Measurements from ENCODE around the gene PDK2.

GRCh38 chr17:50141026-50141744 lies 46.0 kb downstream of the PDK2 start:
- no peak for TF ChIP-seq ZFP3 (CRISPR knock-in tag; IDR thresholded peaks at IDR 0.05)
- no peak for TF ChIP-seq GLIS3 (CRISPR knock-in tag; IDR thresholded peaks at IDR 0.05)
- TF ChIP-seq ZNF70 (CRISPR knock-in tag; IDR thresholded peaks at IDR 0.05), result no peak
- no peak for TF ChIP-seq CSDC2 (CRISPR knock-in tag; IDR thresholded peaks at IDR 0.05)
- TF ChIP-seq TOX (CRISPR knock-in tag; IDR thresholded peaks at IDR 0.05; ENCODE audit: borderline replicate concordance), result no peak

Data from SK-N-SH treated with all-trans-retinoic acid at 6 μM for 48 hours (cell line).